Stimulated activated CD4-positive, alpha-beta T cell treated with anti-CD3 and anti-CD28 coated beads, TNF-alpha, amount 100 ng/mL, for 24 hours (primary cell): ENCODE measurements around the gene HUS1.

Source experiments
- DNase-seq, 3 experiments: peaks; one replicate each; pipeline ENCODE4 v3.0.0-alpha.2; 2020; ENCODE audit warnings: low read depth in 3 of 3

Gene HUS1

GRCh38 chr7:47979832-47980181 is 392 bp upstream of the HUS1 start:
- no peak for DNase-seq

GRCh38 chr7:47978790-47979144 is 648 bp downstream of the HUS1 start:
- no peak for DNase-seq

GRCh38 chr7:47973739-47974138 is 5.7 kb downstream of the HUS1 start:
- no peak for DNase-seq

- no peak for DNase-seq
These were observed 8.7 kb downstream of the HUS1 start for GRCh38 chr7:47970761-47971160.

- DNase-seq, result peak; percentile 22 to 57 (median 24)
These were observed 10.3 kb downstream of the HUS1 start for GRCh38 chr7:47968847-47969774.

GRCh38 chr7:47967708-47968107 is 11.7 kb downstream of the HUS1 start:
- no peak for DNase-seq

- no peak for DNase-seq
These were observed 12.3 kb downstream of the HUS1 start for GRCh38 chr7:47967123-47967522.

GRCh38 chr7:47965456-47965855 is 14.0 kb downstream of the HUS1 start:
- no peak for DNase-seq

GRCh38 chr7:47962262-47962661 is 17.2 kb downstream of the HUS1 start:
- no peak for DNase-seq

- no peak for DNase-seq
These were observed 22.3 kb downstream of the HUS1 start for GRCh38 chr7:47957156-47957555.

GRCh38 chr7:47956220-47956619 is 23.2 kb downstream of the HUS1 start:
- no peak for DNase-seq

- DNase-seq, result no peak
These were observed 25.0 kb downstream of the HUS1 start for GRCh38 chr7:47954231-47954911.

- DNase-seq, result no peak
These were observed 25.6 kb downstream of the HUS1 start for GRCh38 chr7:47953822-47954221.

GRCh38 chr7:47952224-47952623 is 27.2 kb downstream of the HUS1 start:
- no peak for DNase-seq

- no peak for DNase-seq
These were observed 28.0 kb downstream of the HUS1 start for GRCh38 chr7:47951374-47951773.

- DNase-seq, result no peak
These were observed 28.7 kb downstream of the HUS1 start for GRCh38 chr7:47950714-47951113.

- no peak for DNase-seq
These were observed 29.7 kb downstream of the HUS1 start for GRCh38 chr7:47949703-47950102.

- DNase-seq, result no peak
These were observed 31.1 kb downstream of the HUS1 start, which contains the start of gene PKD1L1 for GRCh38 chr7:47948141-47948790. Gene PKD1L1, minus strand, starts transcription at chr7:47948466. Its CDS starts 26 bp downstream, at chr7:47948440.

- DNase-seq, result no peak
These were observed 32.1 kb downstream of the HUS1 start for GRCh38 chr7:47947355-47947749.

GRCh38 chr7:47946581-47947354 is 32.6 kb downstream of the HUS1 start:
- DNase-seq, result no peak

- peak; percentile 52 to 70 (median 58) for DNase-seq
These were observed 34.0 kb downstream of the HUS1 start for GRCh38 chr7:47945261-47946015.
